Stimulated activated naive B cell treated with anti-CD40 and anti-IgM and Interleukin-4, amounts not matched to agents 10 μg/mL and 1 μg/mL and 100 μg/mL, for 72 hours (primary cell): ENCODE results near the gene NUP93.

ENCODE experiments used
- ATAC-seq, 2 donors: fragments of 150-1000 bp; cut with Tn5 transposase; replicated peaks; 2 replicates each; pipeline ENCODE4 v1.10.0; 2021; ENCODE audit warnings: moderate library complexity in 1 of 2
- DNase-seq: peaks from one replicate; pipeline ENCODE4 v3.0.0; 2021
- H3K27ac Mint-ChIP-seq: one replicate; pipeline ENCODE4 v1.8.0; 2022; ENCODE audit warnings: mild to moderate bottlenecking, mixed read lengths
- H3K27me3 Mint-ChIP-seq, 2 donors: one replicate each; pipeline ENCODE4 v1.8.0; 2022; ENCODE audit warnings: mixed read lengths in 2 of 2
- H3K36me3 Mint-ChIP-seq, 2 donors: one replicate each; pipeline ENCODE4 v1.8.0; 2022; ENCODE audit warnings: mixed read lengths in 2 of 2, mild to moderate bottlenecking in 1 of 2
- H3K4me1 Mint-ChIP-seq, 2 donors: one replicate each; pipeline ENCODE4 v1.8.0; 2022; ENCODE audit warnings: mixed read lengths in 2 of 2, mild to moderate bottlenecking in 1 of 2
- H3K4me3 Mint-ChIP-seq, 2 donors: one replicate each; pipeline ENCODE4 v1.8.0; 2022; ENCODE audit warnings: mild to moderate bottlenecking in 2 of 2, mixed read lengths in 2 of 2, moderate library complexity in 1 of 2
- H3K9me3 Mint-ChIP-seq, 2 donors: one replicate each; pipeline ENCODE4 v1.8.0; 2022; ENCODE audit warnings: mixed read lengths in 2 of 2, mild to moderate bottlenecking in 1 of 2

Gene NUP93

DNA sequence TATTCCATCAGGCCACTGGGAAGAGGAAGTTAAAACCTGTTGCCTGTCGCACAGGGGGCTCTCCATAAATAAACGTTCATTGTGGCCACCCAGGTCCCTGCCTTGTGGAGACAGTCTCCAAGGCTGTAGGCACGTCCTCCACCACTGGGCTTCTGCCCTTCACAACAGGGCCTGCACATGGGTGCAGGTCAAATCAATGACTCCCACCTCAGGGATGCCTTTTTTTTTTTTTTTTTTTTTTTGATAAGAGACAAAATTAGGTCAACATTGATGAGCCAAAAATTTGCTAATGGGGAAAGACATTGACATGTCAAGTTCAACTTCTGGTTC is 122.4 kb downstream of the NUP93 start:
- Mint-ChIP-seq H3K9me3 (no peaks in the 10 kb centered on the region), H3K4me1 (peaks cover 9 to 20% of the 10 kb centered on the region in 2 donors), H3K27ac (no peak overlapping the region), H3K4me3 (no peak overlapping the region), H3K27me3 (no peaks in the 10 kb centered on the region), H3K36me3 (peaks cover 3 to 7% of the 10 kb centered on the region in 2 donors)
- ATAC-seq (no peak), DNase-seq (no peak)

- no peak overlapping the region for H3K27ac Mint-ChIP-seq
- peaks cover 5 to 14% of the 10 kb centered on the region in 2 donors for H3K4me1 Mint-ChIP-seq
- H3K4me3 Mint-ChIP-seq = no peak overlapping the region
- no peaks in the 10 kb centered on the region for H3K27me3 Mint-ChIP-seq
- DNase-seq = no peak
- no peaks in the 10 kb centered on the region for H3K9me3 Mint-ChIP-seq
- peaks cover 1 to 5% of the 10 kb centered on the region in 2 donors for H3K36me3 Mint-ChIP-seq
- no peak for ATAC-seq
Measured at GRCh38 chr16:56852968-56853367, 123.0 kb downstream of the NUP93 start.

DNA sequence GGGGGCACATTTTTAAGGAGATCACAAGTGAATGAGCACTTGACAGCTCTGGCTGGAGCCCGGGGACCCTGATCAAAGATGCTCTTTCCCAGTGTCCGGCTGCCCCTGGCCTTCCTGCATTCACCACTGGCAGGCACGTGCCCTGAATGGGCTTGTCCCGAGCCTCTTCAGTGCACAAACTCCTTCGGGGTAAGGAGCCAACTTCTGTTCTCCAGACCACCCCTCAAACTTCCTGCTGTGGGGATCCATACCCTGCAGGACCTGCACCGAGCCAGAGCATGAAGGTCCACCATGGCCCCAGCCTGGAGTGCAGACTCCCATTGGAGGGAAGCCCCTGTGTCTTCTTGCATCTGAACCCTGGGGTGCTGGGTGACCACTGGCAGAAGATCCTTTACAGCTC is 125.3 kb downstream of the NUP93 start:
- Mint-ChIP-seq H3K27ac (no peak overlapping the region), H3K4me1 (peaks cover 7 to 10% of the 10 kb centered on the region in 2 donors), H3K9me3 (no peaks in the 10 kb centered on the region), H3K36me3 (no peaks in the 10 kb centered on the region), H3K4me3 (no peak overlapping the region), H3K27me3 (no peaks in the 10 kb centered on the region)
- ATAC-seq = no peak
- no peak for DNase-seq

- H3K27ac Mint-ChIP-seq = no peak overlapping the region
Measured at GRCh38 chr16:56855946-56856345, 126.0 kb downstream of the NUP93 start.

GRCh38 chr16:56856876-56857447 is 127.0 kb downstream of the NUP93 start:
- Mint-ChIP-seq H3K27ac (no peak overlapping the region), H3K4me3 (no peak overlapping the region), H3K4me1 (peaks cover 17 to 25% of the 10 kb centered on the region in 2 donors), H3K9me3 (no peaks in the 10 kb centered on the region), H3K27me3 (no peaks in the 10 kb centered on the region), H3K36me3 (no peaks in the 10 kb centered on the region)
- ATAC-seq (no peak), DNase-seq (no peak)

More at GRCh38 chr16:56855946-56856345, 126.0 kb downstream of the NUP93 start:
- Mint-ChIP-seq H3K27me3 (no peaks in the 10 kb centered on the region), H3K9me3 (no peaks in the 10 kb centered on the region), H3K4me3 (no peak overlapping the region), H3K4me1 (peaks cover 12 to 17% of the 10 kb centered on the region in 2 donors), H3K36me3 (no peaks in the 10 kb centered on the region)
- DNase-seq = no peak
- ATAC-seq = no peak

GRCh38 chr16:56858374-56858773 is 128.4 kb downstream of the NUP93 start:
- Mint-ChIP-seq H3K27me3 (no peaks in the 10 kb centered on the region), H3K4me3 (no peak overlapping the region), H3K4me1 (peaks cover 25 to 38% of the 10 kb centered on the region in 2 donors), H3K9me3 (no peaks in the 10 kb centered on the region), H3K27ac (no peak overlapping the region), H3K36me3 (no peaks in the 10 kb centered on the region)
- DNase-seq (no peak), ATAC-seq (no peak)

DNA sequence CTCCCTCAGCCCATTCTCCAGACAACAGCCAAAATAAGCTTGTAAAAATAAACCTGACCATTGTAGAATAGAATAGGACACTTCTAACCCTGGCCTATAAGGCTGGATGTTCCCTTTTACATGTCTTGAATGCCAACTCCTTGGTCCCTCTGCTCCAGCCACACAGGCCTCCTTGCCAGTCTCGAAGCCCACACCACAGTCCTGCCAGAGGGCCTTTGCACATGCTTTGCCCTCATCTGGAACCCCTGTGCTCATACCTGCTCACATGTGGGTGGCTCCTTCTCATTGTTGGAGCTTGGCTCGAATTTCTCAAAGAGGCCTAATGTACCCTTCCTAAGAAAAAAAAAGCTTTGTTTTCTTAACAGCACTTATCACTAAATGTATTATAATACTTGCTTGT is 129.7 kb downstream of the NUP93 start:
- Mint-ChIP-seq H3K4me1 (peaks cover 25 to 38% of the 10 kb centered on the region in 2 donors), H3K27ac (peak overlapping the region; percentile 42), H3K4me3 (no peak overlapping the region), H3K36me3 (no peaks in the 10 kb centered on the region), H3K9me3 (no peaks in the 10 kb centered on the region), H3K27me3 (no peaks in the 10 kb centered on the region)
- ATAC-seq = no peak
- no peak for DNase-seq

DNA sequence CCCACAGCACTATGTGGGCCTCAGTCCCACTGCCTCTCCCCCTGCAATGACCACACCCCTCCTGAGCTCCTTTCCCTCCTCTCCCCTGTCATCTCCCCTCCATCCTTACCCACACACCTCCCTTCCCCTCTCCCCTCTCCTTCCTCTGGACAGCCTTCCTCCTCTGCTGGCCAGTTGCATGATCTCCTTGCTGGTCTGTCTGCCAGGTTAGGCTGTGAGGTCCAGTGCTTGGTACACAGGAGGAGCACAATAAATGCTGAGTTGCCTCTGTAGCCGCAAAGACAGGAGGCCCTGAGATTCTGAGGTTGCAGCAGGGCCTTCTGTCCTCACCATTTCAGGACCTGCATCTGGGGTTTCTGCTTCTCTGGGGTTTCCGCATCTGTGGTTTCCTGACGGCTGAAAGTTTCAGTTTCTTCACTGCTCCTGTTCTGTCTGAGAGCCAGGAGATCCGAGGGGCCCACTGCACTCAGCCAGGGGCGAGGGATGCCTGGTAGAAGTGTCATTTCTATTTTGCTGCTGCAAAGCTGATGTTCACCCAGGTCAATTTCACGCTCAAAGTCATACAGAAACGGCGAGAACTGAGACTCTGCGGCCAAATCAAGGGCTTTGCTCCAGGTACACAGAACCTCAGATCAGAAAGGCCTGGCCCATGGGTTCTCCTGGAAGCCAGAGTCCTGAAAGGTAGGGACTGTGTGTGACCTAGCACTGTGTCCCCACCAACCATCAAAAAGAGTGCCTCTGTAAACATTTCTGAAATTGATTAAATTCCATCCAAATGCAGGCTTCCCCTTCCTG is 130.5 kb downstream of the NUP93 start:
- peak overlapping the region; percentile 93 for H3K27ac Mint-ChIP-seq
- no peaks in the 10 kb centered on the region for H3K36me3 Mint-ChIP-seq
- H3K4me1 Mint-ChIP-seq = peaks cover 25 to 38% of the 10 kb centered on the region in 2 donors
- H3K27me3 Mint-ChIP-seq = no peaks in the 10 kb centered on the region
- peak overlapping the region; percentile 56 to 75 for H3K4me3 Mint-ChIP-seq
- H3K9me3 Mint-ChIP-seq = no peaks in the 10 kb centered on the region
- ATAC-seq (peak; percentile 83), DNase-seq (peak; percentile 26)

- no peak overlapping the region for H3K4me3 Mint-ChIP-seq
- H3K4me1 Mint-ChIP-seq = peaks cover 25 to 38% of the 10 kb centered on the region in 2 donors
- DNase-seq (no peak), ATAC-seq (peak; percentile 29 to 31)
- H3K27me3 Mint-ChIP-seq = no peaks in the 10 kb centered on the region
- no peaks in the 10 kb centered on the region for H3K9me3 Mint-ChIP-seq
- H3K36me3 Mint-ChIP-seq = no peaks in the 10 kb centered on the region
- peak overlapping the region; percentile 45 for H3K27ac Mint-ChIP-seq
Measured at GRCh38 chr16:56861092-56861610, 131.2 kb downstream of the NUP93 start.

- Mint-ChIP-seq H3K4me3 (no peak overlapping the region), H3K4me1 (peaks cover 26 to 40% of the 10 kb centered on the region in 2 donors)
- ATAC-seq = no peak
Measured at GRCh38 chr16:56861756-56862155, 131.8 kb downstream of the NUP93 start.

DNA sequence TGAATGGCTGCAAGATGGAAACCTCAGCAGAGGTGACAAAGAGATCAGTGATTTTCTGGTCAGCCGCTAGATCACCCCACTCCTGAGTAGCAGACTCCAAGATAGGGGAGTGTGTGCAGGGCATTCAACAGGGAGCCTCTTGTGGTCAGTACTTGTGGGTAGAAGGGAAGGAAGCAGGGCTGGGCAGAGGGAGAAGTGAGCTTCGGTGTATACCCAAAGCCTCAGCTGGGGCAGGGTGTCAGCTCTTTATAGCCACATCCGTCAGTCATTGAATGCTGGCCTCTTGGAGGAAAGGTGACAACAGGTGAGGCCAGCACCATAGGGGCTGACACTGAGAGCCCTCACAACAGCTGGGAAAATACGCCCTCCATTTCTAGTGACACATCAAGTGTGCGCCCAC is 132.8 kb downstream of the NUP93 start:
- Mint-ChIP-seq H3K9me3 (no peaks in the 10 kb centered on the region), H3K27me3 (no peaks in the 10 kb centered on the region), H3K4me1 (peaks cover 32 to 50% of the 10 kb centered on the region in 2 donors), H3K4me3 (no peak overlapping the region), H3K36me3 (no peaks in the 10 kb centered on the region), H3K27ac (no peak overlapping the region)
- peak in 1 of 2 donors; percentile 11 for ATAC-seq
- no peak for DNase-seq

More at GRCh38 chr16:56861756-56862155, 131.8 kb downstream of the NUP93 start:
- Mint-ChIP-seq H3K27ac (peak overlapping the region; percentile 15), H3K36me3 (no peaks in the 10 kb centered on the region), H3K9me3 (no peaks in the 10 kb centered on the region), H3K27me3 (no peaks in the 10 kb centered on the region)
- DNase-seq = no peak

GRCh38 chr16:56864960-56865359 is 135.0 kb downstream of the NUP93 start, which contains the start of gene SLC12A3:
TSS of gene SLC12A3 (plus strand) at chr16:56865207. CDS start at chr16:56865236, 29 bp downstream.
- H3K4me3 Mint-ChIP-seq = no peak within 1 kb of the TSS
- DNase-seq = no peak
- no peaks in the 10 kb centered on the region for H3K9me3 Mint-ChIP-seq
- peak within 1 kb of the TSS; percentile 53 for H3K27ac Mint-ChIP-seq
- H3K36me3 Mint-ChIP-seq = peaks cover 0 to 3% of the 10 kb centered on the region in 2 donors
- peaks cover 31 to 51% of the 10 kb centered on the region in 2 donors for H3K4me1 Mint-ChIP-seq
- ATAC-seq = no peak
- no peaks in the 10 kb centered on the region for H3K27me3 Mint-ChIP-seq

- H3K4me3 Mint-ChIP-seq = no peak overlapping the region
- DNase-seq (no peak), ATAC-seq (no peak)
- H3K27ac Mint-ChIP-seq = peak overlapping the region; percentile 53
- H3K9me3 Mint-ChIP-seq = no peaks in the 10 kb centered on the region
- H3K36me3 Mint-ChIP-seq = peaks cover 0 to 5% of the 10 kb centered on the region in 2 donors
- no peaks in the 10 kb centered on the region for H3K27me3 Mint-ChIP-seq
- peaks cover 31 to 51% of the 10 kb centered on the region in 2 donors for H3K4me1 Mint-ChIP-seq
Measured at GRCh38 chr16:56865394-56866062, 135.6 kb downstream of the NUP93 start.
